HEK293 (cell line): ENCODE data around the gene OBSCN.

Source experiments
- KLF1 ChIP-seq: fragments of 450-650 bp; formaldehyde crosslinking; IDR thresholded peaks from 2 replicates; pipeline ENCODE4 v1.5.1; 2016; ENCODE audit warnings: missing biosample characterization, missing genetic modification characterization
- KLF9 ChIP-seq: fragments of 450-650 bp; formaldehyde crosslinking; IDR thresholded peaks from 2 replicates; pipeline ENCODE4 v1.5.1; 2016; ENCODE audit warnings: missing biosample characterization, missing genetic modification characterization, low read depth
- PATZ1 ChIP-seq: fragments of 450-650 bp; formaldehyde crosslinking; IDR thresholded peaks from 2 replicates; pipeline ENCODE4 v1.5.1; 2016; ENCODE audit warnings: missing biosample characterization, missing genetic modification characterization
- REST ChIP-seq: fragments of 450-650 bp; formaldehyde crosslinking; IDR thresholded peaks from 2 replicates; pipeline ENCODE4 v1.5.1; 2016; ENCODE audit warnings: missing biosample characterization, missing genetic modification characterization
- SP3 ChIP-seq: fragments of 450-650 bp; formaldehyde crosslinking; IDR thresholded peaks from 2 replicates; pipeline ENCODE4 v1.5.1; 2016; ENCODE audit warnings: missing biosample characterization, missing genetic modification characterization
- TRIM28 ChIP-seq: IDR thresholded peaks from 2 replicates; pipeline ENCODE4 v1.6.1; 2011; ENCODE audit warnings: low read length, control low read depth, borderline replicate concordance
- ZBTB1 ChIP-seq: fragments of 450-650 bp; formaldehyde crosslinking; IDR thresholded peaks from 2 replicates; pipeline ENCODE4 v1.5.1; 2016; ENCODE audit warnings: missing biosample characterization, missing genetic modification characterization
- ZBTB26 ChIP-seq: fragments of 450-650 bp; formaldehyde crosslinking; optimal IDR thresholded peaks from 2 replicates; pipeline ENCODE3; 2016; ENCODE audit warnings: missing biosample characterization, mild to moderate bottlenecking, missing genetic modification characterization
- ZNF10 ChIP-seq: fragments of 450-650 bp; formaldehyde crosslinking; IDR thresholded peaks from 2 replicates; pipeline ENCODE4 v1.5.1; 2017; ENCODE audit warnings: missing biosample characterization, missing genetic modification characterization
- ZNF112 ChIP-seq: fragments of 450-650 bp; formaldehyde crosslinking; IDR thresholded peaks from 2 replicates; pipeline ENCODE4 v1.5.0; 2017; ENCODE audit warnings: missing biosample characterization, missing genetic modification characterization
- ZNF132 ChIP-seq: fragments of 450-650 bp; formaldehyde crosslinking; IDR thresholded peaks from 2 replicates; pipeline ENCODE4 v1.5.1; 2017; ENCODE audit warnings: missing biosample characterization, missing genetic modification characterization, borderline replicate concordance
- ZNF155 ChIP-seq: fragments of 450-650 bp; formaldehyde crosslinking; IDR thresholded peaks from 2 replicates; pipeline ENCODE4 v1.5.1; 2016; ENCODE audit warnings: missing biosample characterization, missing genetic modification characterization
- ZNF169 ChIP-seq: fragments of 450-650 bp; formaldehyde crosslinking; IDR thresholded peaks from 2 replicates; pipeline ENCODE4 v1.5.1; 2016; ENCODE audit warnings: missing biosample characterization, missing genetic modification characterization
- ZNF2 ChIP-seq: fragments of 450-650 bp; formaldehyde crosslinking; IDR thresholded peaks from 2 replicates; pipeline ENCODE4 v1.5.1; 2016; ENCODE audit warnings: missing biosample characterization, missing genetic modification characterization
- ZNF202 ChIP-seq: fragments of 450-650 bp; formaldehyde crosslinking; IDR thresholded peaks from 2 replicates; pipeline ENCODE4 v1.5.1; 2016; ENCODE audit warnings: missing biosample characterization, missing genetic modification characterization, borderline replicate concordance
- ZNF223 ChIP-seq: fragments of 450-650 bp; formaldehyde crosslinking; IDR thresholded peaks from 2 replicates; pipeline ENCODE4 v1.5.1; 2016; ENCODE audit warnings: missing biosample characterization, missing genetic modification characterization
- ZNF26 ChIP-seq: fragments of 450-650 bp; formaldehyde crosslinking; IDR thresholded peaks from 2 replicates; pipeline ENCODE4 v1.5.1; 2016; ENCODE audit warnings: missing biosample characterization, missing genetic modification characterization
- ZNF324 ChIP-seq: fragments of 450-650 bp; formaldehyde crosslinking; IDR thresholded peaks from 2 replicates; pipeline ENCODE4 v1.5.1; 2016; ENCODE audit warnings: missing biosample characterization, missing genetic modification characterization
- ZNF423 ChIP-seq: fragments of 450-650 bp; formaldehyde crosslinking; IDR thresholded peaks from 2 replicates; pipeline ENCODE4 v1.5.1; 2016; ENCODE audit warnings: missing biosample characterization, missing genetic modification characterization
- ZNF514 ChIP-seq: fragments of 450-650 bp; formaldehyde crosslinking; IDR thresholded peaks from 2 replicates; pipeline ENCODE4 v1.5.1; 2016; ENCODE audit warnings: missing biosample characterization, missing genetic modification characterization
- ZNF529 ChIP-seq: fragments of 450-650 bp; formaldehyde crosslinking; IDR thresholded peaks from 2 replicates; pipeline ENCODE4 v1.5.1; 2017; ENCODE audit warnings: missing genetic modification characterization, missing biosample characterization; ENCODE audit not compliant: insufficient replicate concordance
- ZNF544 ChIP-seq: fragments of 450-650 bp; formaldehyde crosslinking; IDR thresholded peaks from 2 replicates; pipeline ENCODE4 v1.5.0; 2017; ENCODE audit warnings: missing biosample characterization, missing genetic modification characterization
- ZNF555 ChIP-seq: fragments of 450-650 bp; formaldehyde crosslinking; conservative IDR thresholded peaks from 2 replicates; pipeline ENCODE4 v1.5.1; 2017; ENCODE audit warnings: missing biosample characterization, mild to moderate bottlenecking, missing genetic modification characterization, inconsistent platforms
- ZNF580 ChIP-seq: fragments of 450-650 bp; formaldehyde crosslinking; IDR thresholded peaks from 2 replicates; pipeline ENCODE4 v1.5.1; 2016; ENCODE audit warnings: missing biosample characterization, missing genetic modification characterization
- ZNF610 ChIP-seq: fragments of 450-650 bp; formaldehyde crosslinking; IDR thresholded peaks from 2 replicates; pipeline ENCODE4 v1.5.1; 2016; ENCODE audit warnings: missing biosample characterization, missing genetic modification characterization, borderline replicate concordance
- ZNF624 ChIP-seq: fragments of 450-650 bp; formaldehyde crosslinking; IDR thresholded peaks from 2 replicates; pipeline ENCODE4 v1.5.1; 2017; ENCODE audit warnings: missing biosample characterization, missing genetic modification characterization
- ZNF677 ChIP-seq: fragments of 450-650 bp; IDR thresholded peaks from 2 replicates; pipeline ENCODE4 v1.5.0; 2018; ENCODE audit warnings: missing biosample characterization, mild to moderate bottlenecking, missing genetic modification characterization, moderate library complexity
- ZNF707 ChIP-seq: fragments of 450-650 bp; formaldehyde crosslinking; IDR thresholded peaks from 2 replicates; pipeline ENCODE4 v1.5.1; 2016; ENCODE audit warnings: missing biosample characterization, missing genetic modification characterization
- ZNF76 ChIP-seq: fragments of 450-650 bp; formaldehyde crosslinking; IDR thresholded peaks from 2 replicates; pipeline ENCODE4; 2016; ENCODE audit warnings: low read depth, missing biosample characterization, missing genetic modification characterization, borderline replicate concordance
- ZNF792 ChIP-seq: fragments of 450-650 bp; formaldehyde crosslinking; IDR thresholded peaks from 2 replicates; pipeline ENCODE4 v1.5.1; 2016; ENCODE audit warnings: missing biosample characterization, missing genetic modification characterization
- ZNF830 ChIP-seq: fragments of 450-650 bp; IDR thresholded peaks from 2 replicates; pipeline ENCODE4 v1.5.0; 2018; ENCODE audit warnings: missing biosample characterization, missing genetic modification characterization, low read depth, mild to moderate bottlenecking, moderate library complexity
- ZNF837 ChIP-seq: fragments of 450-650 bp; formaldehyde crosslinking; IDR thresholded peaks from 2 replicates; pipeline ENCODE4 v1.5.1; 2016; ENCODE audit warnings: missing biosample characterization, missing genetic modification characterization
- ZSCAN16 ChIP-seq: fragments of 450-650 bp; formaldehyde crosslinking; IDR thresholded peaks from 2 replicates; pipeline ENCODE4 v1.5.1; 2016; ENCODE audit warnings: missing biosample characterization, missing genetic modification characterization

Gene OBSCN

GRCh38 chr1:228407106-228408040 lies 199.5 kb downstream of the OBSCN start (continued):
- TF ChIP-seq ZNF792 (tag by site-specific recombination) (no peak), ZBTB1 (tag by site-specific recombination) (no peak), KLF9 (tag by site-specific recombination) (no peak; the same call in 1 of the 2 replicates), PATZ1 (tag by site-specific recombination) (peak; percentile 79), ZNF2 (no peak), ZNF223 (tag by site-specific recombination) (no peak), ZNF624 (tag by site-specific recombination) (no peak), ZNF169 (tag by site-specific recombination) (no peak), ZNF155 (no peak), ZBTB26 (tag by site-specific recombination) (no peak), ZNF677 (tag by site-specific recombination) (no peak), ZNF26 (tag by site-specific recombination) (no peak), SP3 (peak; percentile 67), ZNF529 (tag by site-specific recombination) (no peak), ZNF10 (no peak), ZNF76 (tag by site-specific recombination) (no peak), ZNF837 (peak; percentile 90; the same call in 1 of the 2 replicates), TRIM28 (no peak), ZNF830 (tag by site-specific recombination) (no peak), ZNF707 (no peak), ZNF610 (tag by site-specific recombination) (no peak), ZNF202 (tag by site-specific recombination) (no peak), KLF1 (tag by site-specific recombination) (peak; percentile 66; the same call in 1 of the 2 replicates), ZNF544 (tag by site-specific recombination) (no peak), ZNF112 (tag by site-specific recombination) (no peak), ZNF324 (tag by site-specific recombination) (no peak), ZNF514 (tag by site-specific recombination) (no peak), ZNF423 (tag by site-specific recombination) (0 out of 2 replicates have a peak, but pooled peaks have one; percentile 55), ZNF555 (no peak), ZSCAN16 (tag by site-specific recombination) (no peak), ZNF580 (tag by site-specific recombination) (no peak), REST (tag by site-specific recombination) (no peak), ZNF132 (tag by site-specific recombination) (no peak)
